Measurements from ENCODE around the gene GNAL. TPM values are rescaled to one million over a fixed set of nuclear protein-coding genes. Genes with fewer than 3 reads are reported as not detected.
A peak's percentile ranks its signal among the peaks of the same experiment; 100 is the strongest.

GNAL gene
- total and polyA plus RNA-seq, 3 donors from 2014 or later, result 11.6 to 12.8 (median 12.1) TPM

- no peak for DNase-seq
- Histone ChIP-seq H3K27ac (no peak overlapping the region), H3K9me3 (no peaks in the 10 kb centered on the region), H3K4me3 (no peak overlapping the region), H3K4me1 (no peaks in the 10 kb centered on the region), H3K36me3 (ENCODE audit: low read depth, missing control alignments) (no peaks in the 10 kb centered on the region), H3K27me3 (no peaks in the 10 kb centered on the region)
- intact Hi-C loops (cut with DNase I; ENCODE audit: low total_unique reads), result no loop called here
- peak in 1 of 3 experiments; percentile 43 for TF ChIP-seq CTCF (IDR thresholded peaks at IDR 0.05)
- no peak for TF ChIP-seq POLR2A (IDR thresholded peaks at IDR 0.05)
- 83 to 85% methylated on average over 5 of the region's 5 CpGs for WGBS, 2 donors
Observed at GRCh38 chr18:11741505-11742145, 52.6 kb downstream of the GNAL start.

GRCh38 chr18:11745521-11745920 is 56.5 kb downstream of the GNAL start:
- no peak for DNase-seq
- no peaks in the 10 kb centered on the region for H3K36me3 ChIP-seq (ENCODE audit: low read depth, missing control alignments)
- no peak overlapping the region for H3K4me3 ChIP-seq
- no peaks in the 10 kb centered on the region for H3K4me1 ChIP-seq
- TF ChIP-seq POLR2A (IDR thresholded peaks at IDR 0.05), result no peak
- TF ChIP-seq CTCF (IDR thresholded peaks at IDR 0.05), result no peak
- 88 to 94% methylated on average over 9 of the region's 9 CpGs for WGBS, 2 donors
- no peaks in the 10 kb centered on the region for H3K27me3 ChIP-seq
- no peaks in the 10 kb centered on the region for H3K9me3 ChIP-seq
- intact Hi-C loops (cut with DNase I; ENCODE audit: low total_unique reads), result no loop called here
- no peak overlapping the region for H3K27ac ChIP-seq

- Histone ChIP-seq H3K4me3 (no peak overlapping the region), H3K27ac (no peak overlapping the region), H3K27me3 (no peaks in the 10 kb centered on the region), H3K9me3 (no peaks in the 10 kb centered on the region), H3K4me1 (peaks cover 5% of the 10 kb centered on the region), H3K36me3 (ENCODE audit: low read depth, missing control alignments) (no peaks in the 10 kb centered on the region)
- 92 to 93% methylated on average over 4 of the region's 4 CpGs for WGBS, 2 donors
- TF ChIP-seq CTCF (IDR thresholded peaks at IDR 0.05) (no peak), POLR2A (IDR thresholded peaks at IDR 0.05) (no peak)
- intact Hi-C loops (cut with DNase I; ENCODE audit: low total_unique reads), result no loop called here
- DNase-seq, result no peak
Observed at GRCh38 chr18:11747286-11747685, 58.2 kb downstream of the GNAL start.

- Histone ChIP-seq H3K4me3 (no peak overlapping the region), H3K27me3 (no peaks in the 10 kb centered on the region), H3K36me3 (ENCODE audit: low read depth, missing control alignments) (no peaks in the 10 kb centered on the region), H3K4me1 (peaks cover 5% of the 10 kb centered on the region), H3K27ac (no peak overlapping the region), H3K9me3 (no peaks in the 10 kb centered on the region)
- no peak for DNase-seq
- 35 to 49% methylated on average over 6 to 11 of the region's 11 CpGs for WGBS, 2 donors
- TF ChIP-seq POLR2A (IDR thresholded peaks at IDR 0.05) (no peak), CTCF (IDR thresholded peaks at IDR 0.05) (no peak)
- intact Hi-C loops (cut with DNase I; ENCODE audit: low total_unique reads), result no loop called here
Observed at GRCh38 chr18:11747731-11748130, 58.7 kb downstream of the GNAL start.

GRCh38 chr18:11749305-11749704 is 60.2 kb downstream of the GNAL start:
- H3K36me3 ChIP-seq (ENCODE audit: low read depth, missing control alignments), result no peaks in the 10 kb centered on the region
- H3K4me1 ChIP-seq, result peaks cover 5% of the 10 kb centered on the region
- intact Hi-C loops (cut with DNase I; ENCODE audit: low total_unique reads), result no loop called here
- no peak overlapping the region for H3K27ac ChIP-seq
- H3K27me3 ChIP-seq, result no peaks in the 10 kb centered on the region
- DNase-seq, result no peak
- H3K4me3 ChIP-seq, result no peak overlapping the region
- WGBS, 2 donors, result 83 to 87% methylated on average over 8 of the region's 8 CpGs
- TF ChIP-seq CTCF (IDR thresholded peaks at IDR 0.05), result no peak
- no peak for TF ChIP-seq POLR2A (IDR thresholded peaks at IDR 0.05)
- H3K9me3 ChIP-seq, result no peaks in the 10 kb centered on the region

Measured in testis (tissue), 3 donors.